A549 treated with CpdA at 1 μM for 4 hours (cell line): ENCODE results near the gene WEE2. TPM values are rescaled to one million over a fixed set of nuclear protein-coding genes. Genes with fewer than 3 reads are reported as not detected.

Source experiments
- total RNA-seq: library from RNA; stranded (reverse); fragments of 200-300 nt; extraction: Qiagen RNA extraction; gene quantifications from 5 replicates; pipeline ENCODE4 v1.2.3, GENCODE V29; 2022; ENCODE audit warnings: low read depth

Gene WEE2
- 0.03 TPM in 1 of 5 replicates, not detected in the others for total RNA-seq

GRCh38 chr7:141708351-141708750 is at the start of gene WEE2:
TSS of gene WEE2 (plus strand) at chr7:141708353. CDS start at chr7:141708759, 406 bp downstream.

GRCh38 chr7:141702047-141702567 is 6.0 kb upstream of the WEE2 start, which contains the start of gene DENND11:
TSS of gene DENND11 (minus strand) at chr7:141702166. CDS start at chr7:141702153, 13 bp downstream.

GRCh38 chr7:141737836-141738591 is 29.9 kb downstream of the WEE2 start, which contains the start of gene SSBP1:
TSS of gene SSBP1 (plus strand) at chr7:141738358. CDS start at chr7:141739167, 809 bp downstream.

GRCh38 chr7:141763797-141764196 is 55.6 kb downstream of the WEE2 start, which contains the start of gene TAS2R3:
TSS of gene TAS2R3 (plus strand) at chr7:141764097. CDS start at chr7:141764159, 62 bp downstream.

GRCh38 chr7:141776374-141776773 is 68.2 kb downstream of the WEE2 start, which contains the start of gene TAS2R4:
TSS of gene TAS2R4 (plus strand) at chr7:141776674. CDS start at chr7:141778489, 1,815 bp downstream.

Other genes starting within 250 kb of the WEE2 start
- 27.6 to 36.7 TPM (median 28.4 TPM) in 5 replicates for gene AGK, start 156.9 kb upstream of the WEE2 start, total RNA-seq
- gene DENND11, start 6.2 kb upstream of the WEE2 start, total RNA-seq: 6.0 to 7.6 TPM (median 6.9 TPM) in 5 replicates
- gene SSBP1, start 30.0 kb downstream of the WEE2 start, total RNA-seq: 287 to 354 TPM (median 309 TPM) in 5 replicates
- gene TAS2R3, start 55.7 kb downstream of the WEE2 start, total RNA-seq: not detected in 5 replicates
- 0.06 to 0.26 TPM (median 0.12 TPM) in 5 replicates for gene TAS2R4, start 68.3 kb downstream of the WEE2 start, total RNA-seq
- 0.40 to 0.59 TPM (median 0.54 TPM) in 5 replicates for gene TAS2R5, start 81.9 kb downstream of the WEE2 start, total RNA-seq
- gene PRSS37, start 133.1 kb downstream of the WEE2 start, total RNA-seq: not detected in 5 replicates
- gene OR9A4, start 208.0 kb downstream of the WEE2 start, total RNA-seq: not detected in 5 replicates
- gene CLEC5A, start 238.6 kb downstream of the WEE2 start, total RNA-seq: not detected in 5 replicates